HepG2 (cell line): ENCODE measurements around the gene ZFP36L2. TPM values are rescaled to one million over a fixed set of nuclear protein-coding genes. Genes with fewer than 3 reads are reported as not detected.
A peak's percentile ranks its signal among the peaks of the same experiment; 100 is the strongest.

Source experiments
- ATF2 ChIP-seq: sonication (generic); formaldehyde crosslinking; IDR thresholded peaks from 2 replicates; pipeline ENCODE4 v1.4.0; 2020; ENCODE audit warnings: missing genetic modification reagents
- EEA1 ChIP-seq: sonication (generic); formaldehyde crosslinking; IDR thresholded peaks from 2 replicates; pipeline ENCODE4 v1.5.1; 2020; ENCODE audit warnings: mild to moderate bottlenecking, missing genetic modification reagents, borderline replicate concordance
- HNRNPLL ChIP-seq: fragments of 200-400 bp; formaldehyde crosslinking; IDR thresholded peaks from 2 replicates; pipeline ENCODE4 v1.6.1; 2017; ENCODE audit warnings: mild to moderate bottlenecking, low read depth, low read length; ENCODE audit not compliant: poor library complexity, severe bottlenecking
- HOMEZ ChIP-seq: IDR thresholded peaks from 2 replicates; pipeline ENCODE4 v1.6.1; 2016; ENCODE audit warnings: low read depth
- HOXA5 ChIP-seq: sonication (generic); formaldehyde crosslinking; IDR thresholded peaks from 2 replicates; pipeline ENCODE4 v1.4.0; 2020; ENCODE audit warnings: missing genetic modification reagents
- KDM4B ChIP-seq: sonication (generic); formaldehyde crosslinking; IDR thresholded peaks from 2 replicates; pipeline ENCODE4 v1.4.0; 2020; ENCODE audit warnings: missing genetic modification reagents
- KLF15 ChIP-seq: sonication (generic); formaldehyde crosslinking; IDR thresholded peaks from 2 replicates; pipeline ENCODE4 v1.8.1; 2023; ENCODE audit warnings: borderline replicate concordance, mild to moderate bottlenecking, inconsistent platforms, missing genetic modification reagents, mixed read lengths
- KMT2A ChIP-seq: sonication (generic); formaldehyde crosslinking; IDR thresholded peaks from 2 replicates; pipeline ENCODE4 v1.4.0; 2020; ENCODE audit warnings: missing genetic modification reagents
- MBNL3 ChIP-seq: fragments of 250-450 bp; sonication (Bioruptor Pico); conservative IDR thresholded peaks from 2 replicates; pipeline ENCODE4 v1.8.0; 2022; ENCODE audit warnings: mild to moderate bottlenecking, inconsistent platforms
- MLX ChIP-seq: IDR thresholded peaks from 2 replicates; pipeline ENCODE4 v1.6.1; 2016
- MXI1 ChIP-seq: IDR thresholded peaks from 3 replicates; pipeline ENCODE4 v1.6.1; 2012; ENCODE audit warnings: low read depth, low read length, inconsistent platforms, borderline replicate concordance
- PATZ1 ChIP-seq: sonication (generic); formaldehyde crosslinking; IDR thresholded peaks from 2 replicates; pipeline ENCODE4 v1.4.0; 2020; ENCODE audit warnings: missing genetic modification reagents
- PRPF4 ChIP-seq: fragments of 200-400 bp; formaldehyde crosslinking; IDR thresholded peaks from 2 replicates; pipeline ENCODE4 v1.6.1; 2016; ENCODE audit warnings: low read length, low read depth; ENCODE audit not compliant: poor library complexity, severe bottlenecking
- RBFOX2 ChIP-seq: fragments of 200-400 bp; formaldehyde crosslinking; IDR thresholded peaks from 2 replicates; pipeline ENCODE4 v1.6.1; 2017; ENCODE audit warnings: low read depth, mild to moderate bottlenecking, low read length
- RELA ChIP-seq: sonication (generic); formaldehyde crosslinking; IDR thresholded peaks from 2 replicates; pipeline ENCODE4 v1.4.0; 2020; ENCODE audit warnings: missing genetic modification reagents
- SIN3B ChIP-seq: fragments of 150-350 bp; IDR thresholded peaks from 2 replicates; pipeline ENCODE4 v1.6.1; 2014; ENCODE audit warnings: low read length
- XRCC5 ChIP-seq: fragments of 200-400 bp; formaldehyde crosslinking; optimal IDR thresholded peaks from 2 replicates; pipeline ENCODE3; 2017; ENCODE audit warnings: mild to moderate bottlenecking, low read length
- ZFAT ChIP-seq: sonication (generic); formaldehyde crosslinking; conservative IDR thresholded peaks from 2 replicates; pipeline ENCODE4 v1.8.1; 2023; ENCODE audit warnings: missing genetic modification reagents, inconsistent platforms
- ZFX ChIP-seq: sonication (generic); formaldehyde crosslinking; IDR thresholded peaks from 2 replicates; pipeline ENCODE4 v1.4.0; 2020; ENCODE audit warnings: mild to moderate bottlenecking, low read depth, missing genetic modification reagents, moderate library complexity
- ZNF234 ChIP-seq: sonication (generic); formaldehyde crosslinking; conservative IDR thresholded peaks from 2 replicates; pipeline ENCODE4 v1.5.1; 2020; ENCODE audit warnings: mild to moderate bottlenecking, missing genetic modification reagents
- ZNF275 ChIP-seq: sonication (generic); formaldehyde crosslinking; IDR thresholded peaks from 2 replicates; pipeline ENCODE4 v1.8.0; 2022; ENCODE audit warnings: missing genetic modification reagents, mild to moderate bottlenecking, inconsistent platforms, borderline replicate concordance
- ZNF615 ChIP-seq: sonication (generic); formaldehyde crosslinking; IDR thresholded peaks from 2 replicates; pipeline ENCODE4 v1.5.0; 2020; ENCODE audit warnings: mild to moderate bottlenecking, missing genetic modification reagents, borderline replicate concordance
- polyA plus RNA-seq, 8 experiments: library from polyadenylated mRNA; depleted of rRNA in 3 of 8; stranded (reverse) in 7 of 8; unstranded in 1 of 8; fragments of >200 nt; fragmentation: Illumina TruSeq in 4 of 8; extraction: Trizol in 4 of 8; gene quantifications; 2 replicates each; pipeline versions ENCODE4 v1.2.1 to v1.2.3, GENCODE V29; 2011 to 2016; ENCODE audit warnings: low read depth in 4 of 8, missing spikeins in 1 of 8, mixed read lengths in 1 of 8; ENCODE audit not compliant: insufficient read depth in 1 of 8
- total RNA-seq, 5 experiments: library from RNA; depleted of rRNA; stranded (reverse); fragments of >200 nt; fragmentation: Illumina TruSeq; extraction: Trizol; gene quantifications; 2 replicates each; pipeline ENCODE4 v1.2.3, GENCODE V29; 2016; ENCODE audit warnings: low read depth in 1 of 5

The ZFP36L2 gene
- total and polyA plus RNA-seq, 2 of the 13 experiments (the other 11 are each of a cell fraction or from before 2014, with no cell fraction given) = 11.2 to 21.8 TPM

GRCh38 chr2:43226955-43227829 is 786 bp upstream of the ZFP36L2 start (continued):
- TF ChIP-seq ZFX (CRISPR knock-in tag) (peak; percentile 86), ZFAT (CRISPR knock-in tag) (0 out of 2 replicates have a peak, but pooled peaks have one; percentile 44), PRPF4 (no peak), PATZ1 (CRISPR knock-in tag) (peak; percentile 90), ZNF234 (CRISPR knock-in tag) (no peak), XRCC5 (peak; percentile 14), ZNF615 (peak; percentile 89), HOXA5 (CRISPR knock-in tag) (0 out of 2 replicates have a peak, but pooled peaks have one; percentile 38), EEA1 (CRISPR knock-in tag) (no peak; the same call in 1 of the 2 replicates), KMT2A (CRISPR knock-in tag) (peak; percentile 84), SIN3B (peak; percentile 71; the same call in 1 of the 2 replicates), KLF15 (CRISPR knock-in tag) (no peak; the same call in none of the 2 replicates), HNRNPLL (peak; percentile 75), MLX (CRISPR knock-in tag) (peak; percentile 64; the same call in 1 of the 2 replicates), RBFOX2 (peak; percentile 97), MXI1 (no peak; the same call in 1 of the 3 replicates), MBNL3 (no peak), HOMEZ (CRISPR knock-in tag) (0 out of 2 replicates have a peak, but pooled peaks have one; percentile 10), ZNF275 (no peak; the same call in 1 of the 2 replicates), KDM4B (CRISPR knock-in tag) (peak; percentile 64), RELA (CRISPR knock-in tag) (no peak), ATF2 (peak; percentile 56; the same call in 1 of the 2 replicates)
